Prostate gland (tissue), 2 donors: Measurements from ENCODE around the gene LTF.

ENCODE experiments used
- POLR2A ChIP-seq: fragments of 450-650 bp; IDR thresholded peaks from one replicate; pipeline ENCODE4 v1.6.1; 2016; ENCODE audit warnings: antibody characterized with exemption, mild to moderate bottlenecking
- POLR2AphosphoS5 ChIP-seq: sonication (generic); formaldehyde crosslinking; IDR thresholded peaks from one replicate; pipeline ENCODE4 v1.6.1; 2017; ENCODE audit warnings: antibody characterized with exemption
- TF ChIP-seq, protein P1 (sequence below), 4 experiments: fragments of 200-600 bp in 2 of 4; fragments of 450-650 bp in 2 of 4; sonication (generic) in 2 of 4; IDR thresholded peaks; 1 replicate in 3 of 4; 2 replicates in 1 of 4; pipeline ENCODE4 v1.5.1; 2016 to 2019; ENCODE audit warnings: antibody characterized with exemption in 4 of 4, mild to moderate bottlenecking in 2 of 4, moderate library complexity in 2 of 4

DNA sequence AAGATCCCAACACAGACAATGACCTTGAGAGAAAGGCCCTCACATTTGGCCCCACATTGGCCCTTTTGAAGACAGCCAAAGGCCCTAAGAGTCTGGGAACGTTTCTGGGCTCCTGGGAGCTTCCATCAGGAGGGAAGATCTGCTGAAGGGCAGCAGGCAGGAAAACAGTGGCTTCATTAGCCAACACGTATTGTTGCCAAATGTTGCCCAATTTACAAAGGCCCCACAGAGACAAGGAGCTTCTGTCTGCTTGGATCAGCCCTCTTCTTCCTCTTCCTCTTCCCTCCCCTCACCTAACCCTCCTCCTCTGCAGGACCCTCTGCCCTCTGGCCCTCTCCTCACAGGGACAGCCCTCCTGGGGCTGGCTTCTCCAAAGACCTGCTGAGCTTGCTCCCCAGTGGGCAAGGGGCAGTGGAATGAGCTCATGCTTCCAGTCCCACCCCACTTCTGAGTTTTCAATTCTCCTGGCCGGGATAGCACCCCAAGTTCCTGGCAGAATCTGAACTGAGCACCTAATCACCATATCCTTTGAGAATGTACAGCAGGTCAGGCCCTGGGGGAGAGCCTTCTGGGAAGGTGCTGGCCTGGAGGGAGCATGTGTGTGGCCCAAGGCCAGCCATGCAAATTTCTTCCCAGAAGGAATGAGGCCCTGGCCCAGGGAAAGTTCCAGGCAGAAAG is 5.1 kb upstream of the LTF start:
- TF ChIP-seq POLR2AphosphoS5 (no peak), POLR2A (no peak)
- TF ChIP-seq, protein P1, sequence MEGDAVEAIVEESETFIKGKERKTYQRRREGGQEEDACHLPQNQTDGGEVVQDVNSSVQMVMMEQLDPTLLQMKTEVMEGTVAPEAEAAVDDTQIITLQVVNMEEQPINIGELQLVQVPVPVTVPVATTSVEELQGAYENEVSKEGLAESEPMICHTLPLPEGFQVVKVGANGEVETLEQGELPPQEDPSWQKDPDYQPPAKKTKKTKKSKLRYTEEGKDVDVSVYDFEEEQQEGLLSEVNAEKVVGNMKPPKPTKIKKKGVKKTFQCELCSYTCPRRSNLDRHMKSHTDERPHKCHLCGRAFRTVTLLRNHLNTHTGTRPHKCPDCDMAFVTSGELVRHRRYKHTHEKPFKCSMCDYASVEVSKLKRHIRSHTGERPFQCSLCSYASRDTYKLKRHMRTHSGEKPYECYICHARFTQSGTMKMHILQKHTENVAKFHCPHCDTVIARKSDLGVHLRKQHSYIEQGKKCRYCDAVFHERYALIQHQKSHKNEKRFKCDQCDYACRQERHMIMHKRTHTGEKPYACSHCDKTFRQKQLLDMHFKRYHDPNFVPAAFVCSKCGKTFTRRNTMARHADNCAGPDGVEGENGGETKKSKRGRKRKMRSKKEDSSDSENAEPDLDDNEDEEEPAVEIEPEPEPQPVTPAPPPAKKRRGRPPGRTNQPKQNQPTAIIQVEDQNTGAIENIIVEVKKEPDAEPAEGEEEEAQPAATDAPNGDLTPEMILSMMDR (IDR thresholded peaks at IDR 0.05), result no peak
